ENCODE data around the gene LGI1.

DNA sequence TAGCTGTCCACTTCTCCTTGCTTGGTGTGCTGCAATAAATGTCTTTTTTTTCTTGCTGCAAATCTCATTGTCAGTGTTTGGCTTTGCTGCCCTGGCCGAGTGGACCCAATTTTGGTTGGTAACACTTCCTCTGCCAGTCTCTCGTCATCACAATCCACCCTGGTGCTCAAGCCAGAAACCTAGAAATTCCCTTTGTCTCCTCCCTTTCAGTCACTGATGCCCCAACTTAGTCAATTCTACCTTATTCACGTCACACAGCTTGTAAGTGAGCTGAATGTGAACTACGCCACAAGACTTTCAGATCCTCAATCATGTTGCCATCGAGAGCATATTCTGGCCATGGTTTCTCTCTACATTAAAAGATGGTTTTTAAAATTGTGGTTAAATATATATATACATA is 42.4 kb upstream of the LGI1 start:
- TF ChIP-seq, protein P1, sequence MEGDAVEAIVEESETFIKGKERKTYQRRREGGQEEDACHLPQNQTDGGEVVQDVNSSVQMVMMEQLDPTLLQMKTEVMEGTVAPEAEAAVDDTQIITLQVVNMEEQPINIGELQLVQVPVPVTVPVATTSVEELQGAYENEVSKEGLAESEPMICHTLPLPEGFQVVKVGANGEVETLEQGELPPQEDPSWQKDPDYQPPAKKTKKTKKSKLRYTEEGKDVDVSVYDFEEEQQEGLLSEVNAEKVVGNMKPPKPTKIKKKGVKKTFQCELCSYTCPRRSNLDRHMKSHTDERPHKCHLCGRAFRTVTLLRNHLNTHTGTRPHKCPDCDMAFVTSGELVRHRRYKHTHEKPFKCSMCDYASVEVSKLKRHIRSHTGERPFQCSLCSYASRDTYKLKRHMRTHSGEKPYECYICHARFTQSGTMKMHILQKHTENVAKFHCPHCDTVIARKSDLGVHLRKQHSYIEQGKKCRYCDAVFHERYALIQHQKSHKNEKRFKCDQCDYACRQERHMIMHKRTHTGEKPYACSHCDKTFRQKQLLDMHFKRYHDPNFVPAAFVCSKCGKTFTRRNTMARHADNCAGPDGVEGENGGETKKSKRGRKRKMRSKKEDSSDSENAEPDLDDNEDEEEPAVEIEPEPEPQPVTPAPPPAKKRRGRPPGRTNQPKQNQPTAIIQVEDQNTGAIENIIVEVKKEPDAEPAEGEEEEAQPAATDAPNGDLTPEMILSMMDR (IDR thresholded peaks at IDR 0.05; ENCODE audit: poor library complexity): no peak
- TF ChIP-seq EZH2 (IDR thresholded peaks at IDR 0.05; ENCODE audit: borderline replicate concordance): no peak
